ENCODE data around the gene COP1.

The COP1 gene

DNA sequence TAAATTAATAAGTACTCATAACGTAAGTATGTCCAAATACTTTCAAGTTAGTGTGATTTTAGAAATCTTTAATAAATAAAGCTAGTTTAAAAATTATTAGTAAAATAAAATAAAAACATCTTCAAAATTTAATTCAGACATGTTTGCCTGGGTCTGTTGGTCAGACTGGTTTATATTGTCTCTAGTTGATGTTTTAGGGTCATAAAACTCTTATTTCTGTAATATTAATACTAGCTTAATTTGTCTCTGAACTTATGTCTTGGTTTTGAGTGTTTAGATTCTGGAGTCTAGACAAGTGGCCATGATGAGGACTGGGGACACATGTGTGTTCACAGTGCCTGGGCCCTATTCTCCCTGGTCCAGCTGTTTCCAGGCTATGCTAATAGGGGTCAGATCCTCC, 279.1 kb downstream of the COP1 start:
- TF ChIP-seq, protein P1, sequence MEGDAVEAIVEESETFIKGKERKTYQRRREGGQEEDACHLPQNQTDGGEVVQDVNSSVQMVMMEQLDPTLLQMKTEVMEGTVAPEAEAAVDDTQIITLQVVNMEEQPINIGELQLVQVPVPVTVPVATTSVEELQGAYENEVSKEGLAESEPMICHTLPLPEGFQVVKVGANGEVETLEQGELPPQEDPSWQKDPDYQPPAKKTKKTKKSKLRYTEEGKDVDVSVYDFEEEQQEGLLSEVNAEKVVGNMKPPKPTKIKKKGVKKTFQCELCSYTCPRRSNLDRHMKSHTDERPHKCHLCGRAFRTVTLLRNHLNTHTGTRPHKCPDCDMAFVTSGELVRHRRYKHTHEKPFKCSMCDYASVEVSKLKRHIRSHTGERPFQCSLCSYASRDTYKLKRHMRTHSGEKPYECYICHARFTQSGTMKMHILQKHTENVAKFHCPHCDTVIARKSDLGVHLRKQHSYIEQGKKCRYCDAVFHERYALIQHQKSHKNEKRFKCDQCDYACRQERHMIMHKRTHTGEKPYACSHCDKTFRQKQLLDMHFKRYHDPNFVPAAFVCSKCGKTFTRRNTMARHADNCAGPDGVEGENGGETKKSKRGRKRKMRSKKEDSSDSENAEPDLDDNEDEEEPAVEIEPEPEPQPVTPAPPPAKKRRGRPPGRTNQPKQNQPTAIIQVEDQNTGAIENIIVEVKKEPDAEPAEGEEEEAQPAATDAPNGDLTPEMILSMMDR (IDR thresholded peaks at IDR 0.05; ENCODE audit: low read depth, low read length, missing control alignments): no peak
- H3K4me3 ChIP-seq (ENCODE audit: low read depth, low read length): no peak overlapping the region
- no peak for DNase-seq (ENCODE audit: low read depth)
- in situ Hi-C loops (cut with HindIII; ENCODE audit: low sequenced_read_pairs): no loop called here

- in situ Hi-C loops (cut with HindIII; ENCODE audit: low sequenced_read_pairs): no loop called here
- TF ChIP-seq, protein P1 (IDR thresholded peaks at IDR 0.05; ENCODE audit: low read depth, low read length, missing control alignments): no peak
Observed at GRCh38 chr1:175922254-175922881, 284.7 kb downstream of the COP1 start.

DNA sequence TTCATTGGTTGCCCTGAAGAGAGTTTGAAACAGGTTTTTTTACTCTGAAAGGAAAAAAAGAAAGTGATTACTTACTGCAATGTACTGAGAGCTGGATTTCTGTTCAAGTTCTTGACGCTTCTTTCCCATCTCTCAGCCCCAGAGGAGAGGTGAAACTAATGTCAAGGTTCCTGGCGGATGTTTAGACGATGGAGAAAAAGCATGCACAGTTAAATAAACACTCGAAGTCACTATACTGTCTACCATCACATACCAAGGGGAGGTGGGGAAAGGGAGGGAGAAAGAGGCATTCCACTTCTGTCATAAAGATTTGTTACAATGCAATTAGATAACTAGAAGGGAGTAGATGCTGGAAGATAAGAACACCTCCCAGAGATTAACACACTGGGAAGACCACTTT, 286.7 kb downstream of the COP1 start:
- no peak for DNase-seq (ENCODE audit: low read depth)
- TF ChIP-seq, protein P1 (IDR thresholded peaks at IDR 0.05; ENCODE audit: low read depth, low read length, missing control alignments): no peak
- no peak overlapping the region for H3K4me3 ChIP-seq (ENCODE audit: low read depth, low read length)
- in situ Hi-C loops (cut with HindIII; ENCODE audit: low sequenced_read_pairs): no loop called here

More at GRCh38 chr1:175922254-175922881, 284.7 kb downstream of the COP1 start:
- no peak for DNase-seq (ENCODE audit: low read depth)
- no peak overlapping the region for H3K4me3 ChIP-seq (ENCODE audit: low read depth, low read length)

- DNase-seq (ENCODE audit: low read depth): no peak
- no peak overlapping the region for H3K4me3 ChIP-seq (ENCODE audit: low read depth, low read length)
- TF ChIP-seq, protein P1 (IDR thresholded peaks at IDR 0.05; ENCODE audit: low read depth, low read length, missing control alignments): no peak
- in situ Hi-C loops (cut with HindIII; ENCODE audit: low sequenced_read_pairs): no loop called here
Observed at GRCh38 chr1:175919001-175919400, 288.1 kb downstream of the COP1 start.

DNA sequence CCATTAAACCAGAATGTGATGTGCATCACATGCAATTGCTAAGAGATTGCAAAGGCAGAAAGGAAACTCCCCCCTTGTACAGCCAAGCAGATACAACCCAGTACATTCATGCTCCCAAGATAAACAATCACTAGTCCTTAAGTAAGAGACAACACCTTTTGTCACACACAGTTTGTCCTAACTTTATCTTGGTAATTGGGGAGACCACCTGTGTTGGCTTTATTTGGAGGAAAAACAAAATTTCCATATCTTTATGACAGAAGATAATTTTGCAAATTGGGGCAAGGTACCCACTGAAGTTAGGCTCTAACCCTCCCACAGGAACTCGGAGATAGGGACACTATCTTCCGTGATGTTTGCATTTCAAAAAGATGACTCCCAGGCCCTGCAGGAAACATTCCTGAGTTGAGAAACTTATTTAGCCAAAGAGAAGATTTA, 288.7 kb downstream of the COP1 start:
- H3K4me3 ChIP-seq (ENCODE audit: low read depth, low read length): no peak overlapping the region
- no peak for DNase-seq (ENCODE audit: low read depth)
- in situ Hi-C loops (cut with HindIII; ENCODE audit: low sequenced_read_pairs): no loop called here
- TF ChIP-seq, protein P1 (IDR thresholded peaks at IDR 0.05; ENCODE audit: low read depth, low read length, missing control alignments): no peak

DNA sequence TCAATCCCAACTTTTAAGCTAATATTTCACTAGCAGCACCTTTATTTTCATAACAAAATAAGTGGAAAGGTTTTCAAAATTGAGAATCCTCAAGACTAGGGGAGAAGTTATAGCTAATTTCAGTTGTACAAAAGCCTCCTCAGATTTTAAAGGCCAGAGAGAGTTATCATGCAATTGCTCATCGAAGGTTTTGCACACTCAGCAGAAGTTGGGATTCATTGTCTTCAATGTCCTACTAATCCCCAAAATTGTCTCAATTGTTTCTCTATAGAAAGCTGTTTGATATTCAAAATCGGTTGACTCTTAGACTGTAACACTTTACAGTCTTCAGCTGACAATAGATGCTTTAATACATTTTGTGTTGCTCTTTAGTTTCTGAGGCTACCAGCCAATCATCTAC, 293.0 kb downstream of the COP1 start:
- no peak for DNase-seq (ENCODE audit: low read depth)
- H3K4me3 ChIP-seq (ENCODE audit: low read depth, low read length): no peak overlapping the region
- in situ Hi-C loops (cut with HindIII; ENCODE audit: low sequenced_read_pairs): no loop called here
- TF ChIP-seq, protein P1 (IDR thresholded peaks at IDR 0.05; ENCODE audit: low read depth, low read length, missing control alignments): no peak

All from astrocyte of the cerebellum (primary cell).